A673 (cell line): ENCODE data around the gene RCVRN. TPM values are rescaled to one million over a fixed set of nuclear protein-coding genes. Genes with fewer than 3 reads are reported as not detected.

Source experiments
- BruUV-seq: library from RNA; stranded (reverse); fragments of 400-500 nt; replicated peaks from 2 replicates; lab custom pipeline; 2021; lab: Mats Ljungman, UMichigan
- CTCF ChIA-PET: fragments of 300-600 bp; sonication (Branson Sonifier 250); formaldehyde crosslinking; loops from one replicate; lab custom pipeline; 2022; ENCODE audit warnings: antibody characterized with exemption; lab: Charles Lee
- POLR2A ChIA-PET: fragments of 300-600 bp; sonication (Branson Sonifier 250); formaldehyde crosslinking; loops from one replicate; lab custom pipeline; 2022; ENCODE audit warnings: antibody characterized with exemption; ENCODE audit not compliant: low non-redundant PET; lab: Charles Lee
- DNase-seq: peaks from one replicate; pipeline ENCODE4 v3.0.0-alpha.2; 2015; ENCODE audit warnings: low spot score
- H3K27ac ChIP-seq: fragments of 200-600 bp; sonication (generic); 2 replicates; pipeline ENCODE4 v1.5.1; 2016; ENCODE audit warnings: mixed run types, low read depth, mild to moderate bottlenecking, mixed read lengths, antibody characterized with exemption, low read length; ENCODE audit not compliant: poor library complexity, severe bottlenecking
- H3K27me3 ChIP-seq: fragments of 200-600 bp; sonication (generic); replicated peaks from 2 replicates; pipeline ENCODE4 v1.6.1; 2017; ENCODE audit warnings: mixed run types, low read depth, mild to moderate bottlenecking, mixed read lengths, antibody characterized with exemption, low read length; ENCODE audit not compliant: insufficient read depth, poor library complexity
- H3K36me3 ChIP-seq: fragments of 200-600 bp; sonication (generic); 2 replicates; pipeline ENCODE4 v1.6.1; 2016; ENCODE audit warnings: mixed run types, mild to moderate bottlenecking, mixed read lengths, antibody characterized with exemption, low read length; ENCODE audit not compliant: insufficient read depth, poor library complexity, severe bottlenecking
- H3K4me1 ChIP-seq: fragments of 200-600 bp; sonication (generic); 2 replicates; pipeline ENCODE4 v1.6.1; 2017; ENCODE audit warnings: mixed run types, mild to moderate bottlenecking, mixed read lengths, antibody characterized with exemption, low read length; ENCODE audit not compliant: insufficient read depth, poor library complexity, severe bottlenecking
- H3K4me3 ChIP-seq: fragments of 200-600 bp; sonication (generic); 2 replicates; pipeline ENCODE4 v1.5.1; 2016; ENCODE audit warnings: low read depth, mixed run types, mild to moderate bottlenecking, mixed read lengths, low read length; ENCODE audit not compliant: poor library complexity, severe bottlenecking
- H3K9me3 ChIP-seq: fragments of 200-600 bp; sonication (generic); 2 replicates; pipeline ENCODE4 v1.6.1; 2016; ENCODE audit warnings: mixed run types, low read depth, mild to moderate bottlenecking, mixed read lengths, antibody characterized with exemption, low read length; ENCODE audit not compliant: poor library complexity, severe bottlenecking
- EZH2 ChIP-seq: fragments of 200-600 bp; sonication (generic); IDR thresholded peaks from 2 replicates; pipeline ENCODE4 v1.6.1; 2017; ENCODE audit warnings: borderline replicate concordance, low read depth, mild to moderate bottlenecking, mixed read lengths, antibody characterized with exemption, low read length; ENCODE audit not compliant: poor library complexity, severe bottlenecking
- intact Hi-C: fragments of 100-400 bp; cut with micrococcal nuclease; formaldehyde crosslinking; loops from one replicate; pipeline ENCODE4 v1.10.0; 2022; ENCODE audit not compliant: unreplicated experiment
- total RNA-seq: library from RNA; stranded (reverse); gene quantifications from 2 replicates; pipeline ENCODE4 v1.2.3, GENCODE V29; 2021
- TF ChIP-seq, protein P1 (sequence below): fragments of 300-800, 200-600 bp; sonication (generic); conservative IDR thresholded peaks from 2 replicates; pipeline ENCODE4 v1.5.1; 2017; ENCODE audit warnings: low read depth, mild to moderate bottlenecking, antibody characterized with exemption, low read length, moderate library complexity, mixed read lengths

Gene RCVRN
- total RNA-seq, 1 experiment from 2014 or later = not detected

DNA sequence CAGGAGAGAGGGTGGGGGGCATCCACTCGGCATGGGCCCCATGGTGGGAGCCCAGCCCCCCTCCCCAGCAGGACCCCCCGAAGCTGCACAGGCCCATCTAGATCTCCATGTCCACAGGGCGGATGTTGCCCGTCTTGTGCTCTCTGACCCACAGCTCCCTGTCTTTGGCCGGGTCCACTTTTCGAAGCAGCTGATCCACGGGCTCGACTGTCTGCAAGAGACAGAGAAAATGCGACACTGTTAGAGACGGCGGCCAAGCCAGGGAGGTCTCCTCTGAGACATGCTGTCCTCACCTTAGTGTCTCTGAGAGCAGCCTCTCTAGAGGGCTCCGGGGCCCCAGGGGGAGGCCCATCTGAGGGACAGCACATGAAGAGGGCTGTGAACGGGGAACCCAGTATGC, 12.1 kb upstream of the RCVRN start:
- H3K4me3 ChIP-seq = no peak overlapping the region
- ChIA-PET POLR2A (no interaction called here), CTCF (no interaction called here)
- no peaks in the 10 kb centered on the region for H3K9me3 ChIP-seq
- H3K27me3 ChIP-seq = no peaks in the 10 kb centered on the region
- no peak overlapping the region for H3K27ac ChIP-seq
- intact Hi-C loops = no loop called here
- TF ChIP-seq EZH2 = no peak
- TF ChIP-seq, protein P1, sequence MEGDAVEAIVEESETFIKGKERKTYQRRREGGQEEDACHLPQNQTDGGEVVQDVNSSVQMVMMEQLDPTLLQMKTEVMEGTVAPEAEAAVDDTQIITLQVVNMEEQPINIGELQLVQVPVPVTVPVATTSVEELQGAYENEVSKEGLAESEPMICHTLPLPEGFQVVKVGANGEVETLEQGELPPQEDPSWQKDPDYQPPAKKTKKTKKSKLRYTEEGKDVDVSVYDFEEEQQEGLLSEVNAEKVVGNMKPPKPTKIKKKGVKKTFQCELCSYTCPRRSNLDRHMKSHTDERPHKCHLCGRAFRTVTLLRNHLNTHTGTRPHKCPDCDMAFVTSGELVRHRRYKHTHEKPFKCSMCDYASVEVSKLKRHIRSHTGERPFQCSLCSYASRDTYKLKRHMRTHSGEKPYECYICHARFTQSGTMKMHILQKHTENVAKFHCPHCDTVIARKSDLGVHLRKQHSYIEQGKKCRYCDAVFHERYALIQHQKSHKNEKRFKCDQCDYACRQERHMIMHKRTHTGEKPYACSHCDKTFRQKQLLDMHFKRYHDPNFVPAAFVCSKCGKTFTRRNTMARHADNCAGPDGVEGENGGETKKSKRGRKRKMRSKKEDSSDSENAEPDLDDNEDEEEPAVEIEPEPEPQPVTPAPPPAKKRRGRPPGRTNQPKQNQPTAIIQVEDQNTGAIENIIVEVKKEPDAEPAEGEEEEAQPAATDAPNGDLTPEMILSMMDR = no peak
- no peaks in the 10 kb centered on the region for H3K36me3 ChIP-seq
- DNase-seq = no peak
- no TSS peak for BruUV-seq
- no peaks in the 10 kb centered on the region for H3K4me1 ChIP-seq

DNA sequence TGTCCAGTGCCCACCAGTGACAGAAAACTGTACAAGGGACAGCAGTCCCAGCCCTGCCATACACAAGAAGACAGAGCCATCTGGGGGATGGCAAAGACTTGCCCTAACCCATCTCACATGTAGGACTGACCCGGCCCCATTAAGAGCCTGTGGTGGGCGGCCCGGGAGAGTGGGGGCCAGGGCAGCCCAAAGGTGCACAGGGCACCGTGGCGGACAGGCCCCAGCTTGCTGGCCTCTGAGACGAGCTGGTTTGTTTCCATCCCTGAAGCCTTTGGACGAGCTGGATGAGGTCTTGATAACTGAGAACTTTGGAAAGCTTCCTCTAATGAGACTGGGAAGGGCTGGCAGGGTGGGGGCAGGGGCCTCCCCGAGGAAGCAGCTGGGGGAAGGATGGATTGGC, 11.0 kb upstream of the RCVRN start:
- ChIA-PET POLR2A (no interaction called here), CTCF (no interaction called here)
- no peak overlapping the region for H3K4me3 ChIP-seq
- H3K36me3 ChIP-seq = no peaks in the 10 kb centered on the region
- H3K9me3 ChIP-seq = no peaks in the 10 kb centered on the region
- intact Hi-C loops = no loop called here
- H3K4me1 ChIP-seq = no peaks in the 10 kb centered on the region
- H3K27ac ChIP-seq = no peak overlapping the region
- no TSS peak for BruUV-seq
- TF ChIP-seq, protein P1 = no peak
- no peak for TF ChIP-seq EZH2
- H3K27me3 ChIP-seq = no peaks in the 10 kb centered on the region
- no peak for DNase-seq

DNA sequence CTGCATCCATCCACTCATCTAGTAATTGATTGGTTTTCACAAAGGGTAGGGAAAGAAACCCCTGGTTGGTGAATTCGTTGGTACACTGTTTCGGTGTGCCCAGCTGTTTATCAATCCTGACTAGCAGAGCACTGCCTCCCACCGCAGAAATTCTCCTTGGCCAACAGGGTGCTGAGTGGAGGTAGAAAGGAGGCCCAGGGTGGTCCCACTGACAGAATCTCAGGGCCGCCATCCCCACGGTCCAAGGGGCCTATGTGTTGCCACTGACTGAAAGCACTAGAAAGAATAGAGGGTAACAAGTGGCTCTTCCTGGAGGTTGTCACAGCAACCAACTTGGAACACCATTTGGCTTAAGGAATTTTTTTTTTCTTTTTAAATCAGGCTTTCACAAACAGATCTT, 8.4 kb upstream of the RCVRN start:
- Histone ChIP-seq H3K4me1 (no peaks in the 10 kb centered on the region), H3K27me3 (peaks cover 6% of the 10 kb centered on the region), H3K27ac (no peak overlapping the region), H3K4me3 (no peak overlapping the region), H3K9me3 (no peaks in the 10 kb centered on the region), H3K36me3 (no peaks in the 10 kb centered on the region)
- no TSS peak for BruUV-seq
- ChIA-PET POLR2A (no interaction called here), CTCF (no interaction called here)
- no peak for DNase-seq
- intact Hi-C loops = no loop called here
- TF ChIP-seq, protein P1 = no peak
- TF ChIP-seq EZH2 = no peak
